GM12878 (cell line): ENCODE measurements around the gene LSM2. TPM values are rescaled to one million over a fixed set of nuclear protein-coding genes. Genes with fewer than 3 reads are reported as not detected.

ENCODE experiments used
- CUX1 ChIP-seq: IDR thresholded peaks from 2 replicates; pipeline ENCODE4 v1.6.1; 2012; ENCODE audit warnings: improper control_type of control experiment, low read depth, low read length; ENCODE audit not compliant: insufficient replicate concordance
- DPF2 ChIP-seq: fragments of 450-650 bp; IDR thresholded peaks from 2 replicates; pipeline ENCODE4 v1.6.1; 2017; ENCODE audit warnings: mild to moderate bottlenecking
- ETV6 ChIP-seq, 2 experiments: fragments of 450-650 bp in 1 of 2; IDR thresholded peaks in 1 of 2; conservative IDR thresholded peaks in 1 of 2; 2 replicates each; pipeline ENCODE4 v1.6.1; 2014; ENCODE audit warnings: antibody characterized with exemption in 1 of 2, borderline replicate concordance in 1 of 2, low read depth in 1 of 2, mild to moderate bottlenecking in 1 of 2, moderate library complexity in 1 of 2
- HSF1 ChIP-seq: fragments of 150-350 bp; IDR thresholded peaks from 2 replicates; pipeline ENCODE4 v1.6.1; 2014; ENCODE audit warnings: mild to moderate bottlenecking, low read depth, low read length
- MEF2B ChIP-seq: fragments of 450-650 bp; IDR thresholded peaks from 2 replicates; pipeline ENCODE4 v1.6.1; 2018; ENCODE audit warnings: mild to moderate bottlenecking, moderate library complexity; ENCODE audit not compliant: partially characterized antibody, poor library complexity, severe bottlenecking
- PML ChIP-seq: IDR thresholded peaks from 2 replicates; pipeline ENCODE4 v1.6.1; 2012; ENCODE audit warnings: low read length, inconsistent platforms
- RELB ChIP-seq: fragments of 450-650 bp; IDR thresholded peaks from 2 replicates; pipeline ENCODE4 v1.6.1; 2017; ENCODE audit warnings: low read depth, mild to moderate bottlenecking, moderate library complexity
- SMC3 ChIP-seq: IDR thresholded peaks from 2 replicates; pipeline ENCODE4 v1.6.1; 2011; ENCODE audit warnings: low read length, improper control_type of control experiment, borderline replicate concordance
- SUPT20H ChIP-seq: IDR thresholded peaks from 2 replicates; pipeline ENCODE4 v1.6.1; 2011; ENCODE audit warnings: low read depth, mild to moderate bottlenecking, low read length, moderate library complexity, borderline replicate concordance; ENCODE audit not compliant: control insufficient read depth
- ZNF622 ChIP-seq: fragments of 450-650 bp; IDR thresholded peaks from 2 replicates; pipeline ENCODE4 v1.6.1; 2017; ENCODE audit warnings: mild to moderate bottlenecking, inconsistent platforms
- polyA plus RNA-seq, 11 experiments: library from polyadenylated mRNA; depleted of rRNA in 4 of 11; unstranded in 6 of 11; stranded (reverse) in 5 of 11; fragments of >200 nt; fragmentation: Nextera tagmentation in 4 of 11; fragmentation: Illumina TruSeq in 1 of 11; extraction: Ambion mirVana in 4 of 11; extraction: Trizol in 1 of 11; gene quantifications; 1 replicate in 1 of 11; 2 replicates in 10 of 11; pipeline versions ENCODE4 v1.2.1 to v1.2.3, GENCODE V29; 2011 to 2016; ENCODE audit warnings: inconsistent platforms in 2 of 11, missing spikeins in 2 of 11, low read depth in 1 of 11
- total RNA-seq, 4 experiments: library from RNA; depleted of rRNA in 3 of 4; stranded (reverse); fragments of >200 nt in 3 of 4; fragmentation: Illumina TruSeq in 1 of 4; extraction: Trizol in 1 of 4; gene quantifications; 2 replicates each; pipeline versions ENCODE4 v1.2.1 to v1.2.3, GENCODE V29; 2013 to 2021

LSM2 gene
- total and polyA plus RNA-seq, 10 of the 15 experiments (the other 5 are each of a cell fraction or from before 2014, with no cell fraction given) = 99.1 to 276 (median 153) TPM

GRCh38 chr6:31785475-31785874 lies 21.3 kb downstream of the LSM2 start (continued):
- TF ChIP-seq CUX1 = no peak
- no peak for TF ChIP-seq HSF1
- TF ChIP-seq SUPT20H = no peak
- no peak for TF ChIP-seq MEF2B
- TF ChIP-seq DPF2 = no peak
- TF ChIP-seq ZNF622 = no peak
- no peak for TF ChIP-seq RELB
- no peak for TF ChIP-seq PML
- no peak for TF ChIP-seq SMC3
- no peak for TF ChIP-seq ETV6 (conservative IDR thresholded peaks at IDR 0.05 in 1 of 2, IDR thresholded peaks at IDR 0.05 in 1 of 2; ENCODE audit: borderline replicate concordance in 1 of 2, low read depth in 1 of 2)
